Measurements from ENCODE around the gene MRC1.
A peak's percentile ranks its signal among the peaks of the same experiment; 100 is the strongest.
"Not testable (repeated sequence)": the region's sequence is repeated elsewhere in the genome, so short reads cannot be mapped to it uniquely, and the experiment has no call there.

Gene MRC1

DNA sequence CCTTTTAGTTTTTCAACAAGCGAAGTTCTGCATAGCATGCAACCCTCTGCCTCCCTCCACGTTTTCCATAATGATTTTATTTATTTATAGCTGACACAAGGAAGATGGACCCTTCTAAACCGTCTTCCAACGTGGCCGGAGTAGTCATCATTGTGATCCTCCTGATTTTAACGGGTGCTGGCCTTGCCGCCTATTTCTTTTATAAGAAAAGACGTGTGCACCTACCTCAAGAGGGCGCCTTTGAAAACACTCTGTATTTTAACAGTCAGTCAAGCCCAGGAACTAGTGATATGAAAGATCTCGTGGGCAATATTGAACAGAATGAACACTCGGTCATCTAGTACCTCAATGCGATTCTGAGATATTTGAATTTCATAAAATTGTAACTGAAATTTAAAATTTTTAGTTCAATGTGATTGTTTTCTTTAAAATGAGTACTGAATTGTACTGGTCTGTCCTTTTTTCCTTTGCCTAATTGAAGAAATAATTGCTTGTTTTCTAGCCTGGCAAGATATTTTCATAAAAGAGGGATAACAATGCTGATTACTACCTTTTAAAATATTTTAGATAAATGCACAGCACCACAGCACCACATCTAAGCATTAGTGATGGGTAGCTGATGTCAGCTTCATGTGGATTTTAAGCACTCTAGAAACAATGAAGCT, 101.1 kb downstream of the MRC1 start:
- peak; percentile 68 for DNase-seq

DNA sequence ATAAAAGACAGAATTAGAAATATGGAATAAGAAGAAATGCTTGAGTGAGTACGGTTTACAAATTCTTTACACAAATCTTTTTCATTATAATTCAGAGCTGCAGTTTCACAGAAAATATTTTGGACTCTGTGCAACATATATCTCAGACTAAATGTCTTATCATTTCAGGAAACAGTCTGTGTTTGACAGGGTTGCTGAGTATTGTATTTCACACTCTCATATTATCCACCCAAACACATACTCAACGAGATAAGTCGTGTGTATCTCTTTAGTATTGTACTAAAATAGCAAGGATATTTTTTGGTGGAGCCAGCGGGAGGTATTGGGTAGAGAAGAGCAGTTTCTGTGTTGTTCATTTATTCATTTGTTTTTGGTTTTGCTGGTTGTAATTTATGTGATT, 103.6 kb downstream of the MRC1 start:
- no peak for DNase-seq

DNA sequence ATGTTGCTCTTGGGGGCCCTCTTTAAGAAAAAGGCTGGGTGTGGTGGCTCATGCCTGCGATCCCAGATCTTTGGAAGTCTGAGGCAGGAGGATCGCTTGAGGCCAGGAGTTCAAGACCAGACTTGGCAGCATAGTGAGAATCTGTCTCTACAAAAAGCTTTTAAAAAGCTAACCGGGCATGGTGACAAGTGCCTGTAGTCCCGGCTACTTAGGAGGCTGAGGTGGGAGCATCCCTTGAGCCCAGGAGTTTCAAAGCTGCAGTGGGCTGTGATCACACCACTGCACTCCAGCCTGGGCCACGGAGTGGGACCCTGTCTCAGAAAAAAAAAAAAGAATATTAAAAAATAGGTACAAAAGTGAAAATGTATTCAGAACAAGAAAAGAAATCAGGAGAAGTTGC, 104.5 kb downstream of the MRC1 start:
- no peak for DNase-seq

DNA sequence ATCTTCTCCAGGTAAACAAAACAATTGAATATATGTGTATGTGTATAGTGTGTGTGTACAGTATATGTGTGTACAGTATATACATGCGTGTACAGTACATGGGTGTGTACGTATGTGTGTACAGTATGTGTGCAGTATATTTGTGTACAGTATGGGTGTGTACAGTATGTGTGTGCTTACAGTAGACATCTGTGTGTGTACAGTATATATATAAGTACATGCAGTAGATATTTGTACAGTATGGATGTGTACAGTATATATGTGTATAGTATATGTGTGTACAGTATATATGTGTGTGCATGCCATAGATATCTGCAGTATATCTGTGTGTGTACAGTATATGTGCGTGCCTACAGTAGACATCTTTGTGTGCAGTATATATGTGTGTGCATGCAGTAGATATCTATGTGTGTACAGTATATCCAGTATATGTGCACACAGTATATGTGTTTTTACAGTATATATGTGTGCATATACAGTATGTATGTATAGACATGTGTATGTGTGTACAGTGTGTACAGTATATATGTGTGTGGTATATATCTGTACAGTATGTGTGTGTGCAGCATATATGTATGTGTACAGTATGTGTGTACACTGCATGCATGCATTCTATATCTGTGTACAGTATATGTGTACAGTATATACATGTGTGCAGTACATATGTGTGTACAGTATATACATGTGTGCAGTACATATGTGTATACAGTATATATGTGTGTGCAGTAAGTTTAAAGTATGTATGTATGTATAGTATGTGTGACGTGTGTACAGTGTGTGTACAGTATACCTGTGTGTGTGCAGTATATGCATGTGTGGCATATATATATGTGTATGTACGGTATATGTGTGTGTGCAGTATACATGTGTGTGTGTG, 105.3 kb downstream of the MRC1 start:
- DNase-seq, result no peak

DNA sequence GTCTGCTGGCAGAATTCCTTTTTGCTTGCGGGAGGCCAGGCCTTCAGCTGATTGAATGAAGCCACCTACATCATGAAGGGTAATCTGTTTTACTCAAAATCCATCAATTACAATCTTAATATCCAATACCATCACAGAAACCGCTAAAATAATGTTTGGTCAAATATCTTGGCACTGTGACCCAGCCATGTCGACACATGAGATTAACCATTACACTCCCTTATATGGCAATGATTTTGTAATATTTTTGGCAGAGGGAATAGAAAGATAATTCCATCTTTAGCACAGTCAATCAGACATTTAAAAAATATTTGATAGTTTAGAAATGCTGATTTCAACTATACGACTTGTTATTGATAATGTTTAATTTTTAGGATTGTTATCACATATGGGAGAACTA, 106.0 kb downstream of the MRC1 start:
- no peak for DNase-seq

DNA sequence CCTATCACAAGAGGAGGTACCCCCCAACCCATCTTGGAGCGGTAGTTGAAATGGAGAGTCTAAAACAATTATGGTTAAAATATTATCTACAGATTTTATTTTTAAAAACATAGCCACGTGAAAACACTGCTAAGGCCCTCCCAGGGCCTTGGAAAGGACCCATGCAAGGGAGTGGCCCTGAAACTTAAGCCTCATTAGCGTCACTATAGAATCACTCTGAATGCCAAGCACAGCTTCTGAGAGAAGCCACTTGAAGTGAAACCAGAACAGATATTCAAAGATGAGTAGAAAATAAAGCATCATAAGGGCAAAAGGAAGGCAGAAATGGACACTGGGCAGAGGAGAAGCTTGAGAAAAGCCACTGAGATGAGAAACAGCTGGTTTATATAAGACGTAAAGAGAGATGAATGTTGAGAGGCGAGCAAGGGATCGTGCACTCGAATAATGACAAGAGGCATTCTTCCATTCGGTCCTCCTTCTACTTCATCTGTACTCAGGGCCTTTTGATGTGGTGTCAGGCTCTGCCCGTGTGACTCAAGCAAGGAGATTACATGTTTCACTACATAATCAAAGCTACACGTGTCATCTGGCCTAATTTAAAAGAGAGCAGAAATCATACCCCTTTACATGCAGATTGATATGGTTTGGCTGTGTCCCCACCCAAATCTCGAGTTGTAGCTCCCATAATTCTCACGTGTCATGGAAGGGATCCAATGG, 109.2 kb downstream of the MRC1 start:
- no peak for DNase-seq

DNA sequence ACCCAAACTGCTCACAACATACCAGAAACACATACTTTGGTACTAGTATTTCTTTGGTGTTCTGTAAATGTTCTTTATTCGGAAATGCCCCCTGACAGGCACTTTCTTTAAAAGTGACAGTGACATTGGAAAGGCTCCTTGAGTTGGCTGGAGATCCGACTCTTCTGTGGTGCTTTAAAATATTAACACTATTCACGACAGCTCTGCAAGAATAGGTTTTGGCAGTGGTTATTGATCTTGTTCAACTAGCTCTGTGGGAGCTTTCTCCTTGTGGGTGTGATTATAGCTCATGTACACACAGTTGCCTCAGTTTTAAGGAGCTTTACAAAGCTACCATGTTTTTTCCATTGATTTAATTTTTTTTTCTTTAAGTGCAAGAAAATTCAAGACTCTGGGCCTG, 112.2 kb downstream of the MRC1 start:
- DNase-seq, result no peak

DNA sequence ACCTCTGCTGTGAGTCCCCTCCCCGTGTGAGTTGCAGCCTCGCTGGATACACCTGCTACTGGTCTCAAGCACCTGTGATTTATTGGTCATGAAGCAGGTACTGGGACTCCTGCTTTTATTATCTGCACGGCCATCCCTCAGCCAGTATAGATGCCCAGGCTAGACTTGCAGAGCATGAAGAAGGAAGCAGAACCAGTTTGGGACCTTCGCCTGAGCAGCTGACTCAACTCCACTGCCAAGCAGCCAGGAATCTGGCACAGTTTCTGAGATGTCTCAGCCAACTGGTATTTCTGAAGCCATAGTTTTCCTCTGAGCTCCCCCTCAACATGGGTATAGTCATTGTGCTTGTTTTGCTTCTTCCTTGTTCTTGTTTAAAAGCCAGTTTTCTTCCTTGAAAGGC, 114.6 kb downstream of the MRC1 start:
- DNase-seq, result peak; percentile 92

DNA sequence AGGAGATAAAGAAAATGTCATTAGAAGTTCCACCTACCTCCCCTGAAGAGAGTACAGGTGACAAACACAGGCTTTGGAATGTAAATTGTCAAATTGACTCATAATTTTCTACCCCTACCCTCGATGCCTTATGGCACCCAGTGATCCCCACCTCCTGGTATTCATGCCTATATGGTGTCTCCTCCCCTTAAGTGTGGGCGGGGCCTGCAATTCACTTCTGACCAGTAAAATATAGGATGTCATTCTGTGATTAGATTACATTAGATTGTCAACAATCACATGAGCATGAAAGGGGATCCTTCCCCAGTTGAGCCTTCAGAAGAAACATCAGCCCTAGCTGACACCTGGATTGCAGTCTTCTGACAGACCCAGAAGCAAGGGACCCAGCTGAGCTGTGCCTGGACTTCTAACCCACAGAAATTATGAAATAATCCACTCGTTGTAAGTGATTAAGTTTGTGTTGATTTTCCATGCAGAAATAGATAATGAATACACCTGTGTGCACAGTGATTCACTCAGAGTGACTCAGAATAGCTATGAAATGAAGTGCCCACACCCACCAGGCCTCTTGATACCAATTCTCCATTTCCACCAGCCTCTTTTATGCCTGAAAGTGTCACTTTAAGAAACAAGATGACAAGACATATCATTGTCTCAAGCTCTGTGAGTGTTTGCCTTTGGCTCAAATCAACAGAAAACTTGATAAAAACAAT, 134.0 kb downstream of the MRC1 start:
- no peak for DNase-seq

DNA sequence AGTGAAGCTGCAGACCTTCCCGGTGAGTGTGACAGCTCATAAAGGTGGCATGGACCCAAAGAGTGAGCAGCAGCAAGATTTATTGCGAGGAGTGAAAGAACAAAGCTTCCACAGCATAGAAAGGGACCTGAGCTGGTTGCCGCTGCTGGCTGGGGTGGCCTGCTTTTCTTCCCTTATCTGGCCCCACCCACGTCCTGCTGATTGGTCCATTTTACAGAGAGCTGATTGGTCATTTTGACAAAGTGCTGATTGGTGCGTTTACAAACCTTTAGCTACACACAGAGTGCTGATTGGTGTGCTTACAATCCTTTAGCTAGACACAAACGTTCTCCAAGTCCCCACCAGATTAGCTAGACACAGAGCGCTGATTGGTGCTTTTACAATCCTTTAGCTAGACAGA, 141.1 kb downstream of the MRC1 start:
- not testable (repeated sequence) for DNase-seq

DNA sequence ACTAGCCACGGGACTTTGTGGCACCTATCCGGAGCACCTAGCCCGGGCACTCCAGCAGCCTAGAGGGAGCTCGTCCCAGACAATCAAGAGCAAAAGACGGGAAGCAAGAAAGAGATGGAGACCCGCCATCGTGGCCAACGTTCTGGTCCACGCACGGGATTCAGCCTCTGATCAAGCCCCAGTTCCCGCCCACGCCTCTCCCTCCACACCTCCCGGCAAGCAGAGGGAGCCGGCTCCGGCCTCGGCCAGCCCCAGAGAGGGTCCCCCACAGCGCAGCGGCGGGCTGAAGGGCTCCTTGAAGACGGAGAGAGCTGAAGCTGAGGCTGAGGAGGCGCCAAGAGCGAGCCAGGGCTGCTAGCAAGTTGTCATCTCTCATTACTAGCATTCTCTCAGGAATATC, 141.6 kb downstream of the MRC1 start:
- DNase-seq, result no peak

DNA sequence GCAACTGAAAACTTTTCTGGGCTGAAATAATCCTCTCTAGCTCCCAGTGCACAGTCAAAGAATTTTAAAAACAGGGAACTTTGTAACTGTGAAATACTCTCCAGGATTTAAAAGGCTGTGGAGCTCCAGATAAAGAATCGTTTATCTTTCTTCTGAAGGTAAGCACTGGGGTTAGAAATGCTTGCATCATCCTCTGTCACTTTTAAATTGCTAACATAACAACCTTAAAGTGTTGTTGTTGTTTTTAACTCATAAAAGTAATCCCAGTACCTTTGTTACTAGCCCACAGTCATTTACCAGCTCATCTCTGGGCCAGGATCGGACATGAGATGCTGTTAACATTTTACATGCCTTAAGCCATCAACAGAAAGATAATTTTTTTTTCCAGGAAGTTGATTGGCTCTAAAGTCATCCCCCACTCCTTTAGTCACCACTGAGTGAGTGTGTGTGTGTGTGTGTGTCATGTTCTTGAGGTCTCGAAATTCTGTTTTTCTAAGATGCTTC, 142.8 kb downstream of the MRC1 start, which contains the start of gene SLC39A12:
SLC39A12 (plus strand) TSS at position 51 of the 504 bp plus-strand sequence. CDS start 1,359 bp downstream, outside the sequence.
- DNase-seq, result peak; percentile 70

DNA sequence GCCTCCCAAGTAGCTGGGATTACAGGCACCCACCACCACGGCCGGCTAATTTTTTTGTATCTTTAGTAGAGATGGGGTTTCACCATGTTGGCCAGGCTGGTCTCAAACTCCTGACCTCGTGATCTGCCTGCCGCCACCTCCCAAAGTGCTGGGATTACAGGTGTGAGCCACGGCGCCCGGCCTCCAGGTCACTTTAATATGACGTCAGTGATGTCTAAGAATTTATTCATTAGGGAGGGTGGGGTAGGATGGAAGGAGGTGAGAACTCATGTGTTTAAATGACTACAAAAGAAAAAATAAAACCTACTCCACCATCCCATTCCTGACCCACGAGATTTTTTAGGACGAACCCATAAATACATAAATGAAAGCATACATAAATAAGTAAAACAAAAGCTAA, 145.2 kb downstream of the MRC1 start:
- DNase-seq, result not testable (repeated sequence)

DNA sequence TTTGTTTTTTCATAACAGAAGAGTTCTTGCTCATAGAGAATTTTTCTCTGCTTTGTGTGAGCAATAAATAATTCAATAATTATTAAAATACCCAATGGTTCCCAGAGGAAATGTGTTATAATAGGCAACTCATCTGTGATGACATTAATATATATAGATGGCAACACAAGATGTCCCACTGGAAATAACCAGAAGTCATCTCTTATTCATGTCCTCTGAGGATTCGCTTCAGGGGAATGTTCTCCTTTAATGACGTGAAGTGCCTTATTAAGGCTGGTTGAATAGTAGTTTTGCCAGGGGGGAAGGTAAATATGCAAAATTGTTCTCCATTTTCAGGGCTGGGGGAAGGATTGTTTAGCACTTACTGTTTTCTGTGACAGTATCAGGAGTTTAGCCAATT, 145.7 kb downstream of the MRC1 start:
- no peak for DNase-seq

DNA sequence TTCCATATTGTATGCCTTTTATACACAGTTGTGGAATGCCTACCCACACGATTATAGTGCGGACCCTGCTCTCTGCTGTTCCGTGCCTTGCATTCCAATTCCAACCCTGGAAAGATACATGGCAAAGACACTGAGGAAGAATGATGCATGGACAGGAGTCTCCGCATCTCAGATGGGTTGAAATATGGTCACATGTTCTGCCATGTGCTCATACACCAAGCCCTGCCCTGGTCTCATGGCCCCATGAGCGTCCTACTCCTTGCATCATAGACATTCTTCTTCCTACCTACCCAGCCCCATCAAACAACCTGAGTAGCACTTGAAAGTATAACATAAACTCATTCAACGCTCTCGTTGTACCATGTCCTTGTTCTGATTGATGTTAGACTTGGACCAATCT, 148.9 kb downstream of the MRC1 start:
- no peak for DNase-seq

DNA sequence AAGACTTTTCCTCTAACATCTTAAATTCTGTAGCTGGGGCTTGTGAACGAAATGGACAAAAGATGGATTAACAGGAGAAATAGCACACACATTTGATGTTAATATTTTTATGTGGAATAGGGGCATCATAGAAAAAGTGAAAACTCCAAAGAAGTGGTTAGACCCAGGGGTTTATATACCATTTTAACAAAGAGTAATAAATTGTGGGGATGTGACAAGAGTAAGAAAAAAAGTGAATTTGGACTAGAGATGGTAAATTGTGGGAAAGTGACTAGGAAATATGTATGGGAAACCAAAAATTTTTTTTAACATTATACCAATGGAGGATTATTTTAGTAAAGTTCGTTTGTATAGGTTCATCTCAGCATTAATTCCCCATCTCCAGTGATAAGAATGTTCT, 150.7 kb downstream of the MRC1 start:
- DNase-seq, result no peak
